Kidney capillary endothelial cell (primary cell): ENCODE measurements around the gene REPIN1.

Experiments used
- DNase-seq: peaks from one replicate; pipeline ENCODE4 v3.0.0-alpha.2; 2018; ENCODE audit warnings: low spot score

REPIN1 gene

GRCh38 chr7:150360363-150361058 lies 8.1 kb upstream of the REPIN1 start:
- no peak for DNase-seq

DNA sequence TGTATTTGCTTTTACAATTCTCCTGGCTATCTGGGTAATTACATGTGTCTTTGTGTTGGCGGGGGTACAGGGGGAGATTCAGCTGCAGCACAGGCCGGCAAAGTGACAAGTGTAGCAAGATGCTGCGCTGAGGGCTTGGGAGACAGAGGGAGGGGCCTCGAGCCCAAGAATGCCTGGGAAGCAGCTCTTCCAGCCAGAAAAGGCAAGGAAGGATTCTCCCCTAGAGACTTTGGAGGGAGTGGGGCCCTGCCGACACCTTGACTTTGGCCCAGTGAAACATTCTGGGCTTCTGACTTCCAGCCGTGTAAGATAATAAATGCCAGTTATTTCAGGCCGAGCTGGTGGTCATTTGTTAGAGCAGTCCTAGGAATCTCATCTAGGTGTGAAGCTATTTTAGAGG lies 7.2 kb upstream of the REPIN1 start:
- DNase-seq: no peak

GRCh38 chr7:150361807-150362621 lies 6.6 kb upstream of the REPIN1 start:
- DNase-seq: no peak

DNA sequence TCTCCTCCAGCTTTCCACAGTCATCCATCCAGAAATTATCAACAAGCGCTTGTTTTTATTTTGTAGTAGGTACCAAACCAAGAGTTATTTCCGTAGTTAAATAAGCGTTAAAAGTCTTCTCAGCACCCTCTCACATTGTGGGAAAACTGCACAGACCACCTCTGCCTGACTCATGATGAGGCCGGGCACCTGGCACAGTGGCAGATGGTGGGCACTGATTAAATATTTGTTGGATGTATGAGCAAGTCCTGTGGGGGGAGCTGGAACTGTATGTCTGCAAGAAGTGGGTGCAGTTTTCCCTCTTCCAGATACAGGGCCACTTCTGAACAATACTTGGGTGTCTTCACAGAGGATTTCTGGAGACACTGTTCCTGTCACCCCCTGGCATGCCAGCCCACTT lies 5.3 kb upstream of the REPIN1 start:
- no peak for DNase-seq

DNA sequence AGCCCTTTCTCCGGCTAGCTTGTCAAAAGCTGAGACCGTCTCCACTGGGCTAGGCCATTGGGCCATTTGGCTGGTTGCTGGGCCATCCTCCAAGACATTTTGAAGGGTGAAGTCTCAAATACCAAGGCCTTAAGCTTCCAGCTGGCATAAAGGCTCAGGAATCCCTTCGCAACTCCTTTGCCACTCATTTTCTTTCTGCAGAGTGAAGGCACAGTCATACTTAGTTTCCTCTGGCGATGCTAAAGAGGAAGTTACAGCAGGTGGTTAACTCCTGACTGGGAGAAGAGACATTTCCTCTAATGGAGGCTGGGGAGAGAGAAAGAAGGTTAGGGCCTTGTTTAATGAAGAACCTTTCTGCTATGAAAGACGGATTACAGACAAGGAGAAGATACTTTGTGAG lies 4.8 kb upstream of the REPIN1 start:
- peak; percentile 39 for DNase-seq

DNA sequence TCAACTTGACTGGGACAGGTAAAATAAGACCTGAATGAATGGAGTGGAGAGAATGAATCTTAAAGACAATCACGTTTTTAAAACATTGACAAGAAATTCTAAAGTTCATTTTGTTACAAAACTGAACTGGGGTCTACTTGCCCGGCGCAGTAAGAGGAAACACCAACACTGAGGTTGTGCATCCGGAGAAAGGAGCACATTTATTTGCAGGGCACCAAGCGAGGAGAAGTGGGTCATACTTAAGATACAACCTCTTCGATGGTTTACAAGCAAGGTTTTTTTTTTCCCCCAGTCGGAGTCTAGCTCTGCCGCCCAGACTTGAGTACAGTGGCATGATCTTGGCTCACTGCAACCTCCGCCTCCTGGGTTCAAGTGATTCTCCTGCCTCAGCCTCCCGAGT lies 3.4 kb upstream of the REPIN1 start:
- DNase-seq: no peak

GRCh38 chr7:150365673-150366398 lies 2.8 kb upstream of the REPIN1 start:
- DNase-seq: no peak

DNA sequence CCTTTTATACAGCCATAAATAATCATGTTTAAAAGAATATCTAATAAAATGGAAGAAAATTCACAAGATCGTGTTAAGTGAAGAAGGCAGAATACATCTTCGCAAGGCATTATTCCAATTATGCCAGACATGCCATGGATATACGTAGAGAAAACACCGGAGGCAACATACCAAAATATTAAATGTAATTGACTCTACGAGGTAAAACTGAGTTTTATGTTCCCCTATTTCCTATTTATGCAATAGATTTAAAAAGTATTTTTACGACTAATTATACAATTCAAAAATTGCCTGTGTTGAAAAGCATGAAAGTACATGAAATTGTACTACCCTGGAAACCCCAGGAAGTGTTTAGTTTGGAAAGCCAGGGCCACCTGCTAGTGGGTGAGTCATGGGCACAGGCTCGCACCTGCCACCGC lies 936 bp upstream of the REPIN1 start:
- DNase-seq: no peak

- DNase-seq: peak; percentile 76
Observed at GRCh38 chr7:150368884-150369747, 494 bp downstream of the REPIN1 start.

- DNase-seq: peak; percentile 85
Observed at GRCh38 chr7:150369748-150370501, 1.3 kb downstream of the REPIN1 start.

- peak; percentile 47 for DNase-seq
Observed at GRCh38 chr7:150370612-150371071, 2.0 kb downstream of the REPIN1 start.

DNA sequence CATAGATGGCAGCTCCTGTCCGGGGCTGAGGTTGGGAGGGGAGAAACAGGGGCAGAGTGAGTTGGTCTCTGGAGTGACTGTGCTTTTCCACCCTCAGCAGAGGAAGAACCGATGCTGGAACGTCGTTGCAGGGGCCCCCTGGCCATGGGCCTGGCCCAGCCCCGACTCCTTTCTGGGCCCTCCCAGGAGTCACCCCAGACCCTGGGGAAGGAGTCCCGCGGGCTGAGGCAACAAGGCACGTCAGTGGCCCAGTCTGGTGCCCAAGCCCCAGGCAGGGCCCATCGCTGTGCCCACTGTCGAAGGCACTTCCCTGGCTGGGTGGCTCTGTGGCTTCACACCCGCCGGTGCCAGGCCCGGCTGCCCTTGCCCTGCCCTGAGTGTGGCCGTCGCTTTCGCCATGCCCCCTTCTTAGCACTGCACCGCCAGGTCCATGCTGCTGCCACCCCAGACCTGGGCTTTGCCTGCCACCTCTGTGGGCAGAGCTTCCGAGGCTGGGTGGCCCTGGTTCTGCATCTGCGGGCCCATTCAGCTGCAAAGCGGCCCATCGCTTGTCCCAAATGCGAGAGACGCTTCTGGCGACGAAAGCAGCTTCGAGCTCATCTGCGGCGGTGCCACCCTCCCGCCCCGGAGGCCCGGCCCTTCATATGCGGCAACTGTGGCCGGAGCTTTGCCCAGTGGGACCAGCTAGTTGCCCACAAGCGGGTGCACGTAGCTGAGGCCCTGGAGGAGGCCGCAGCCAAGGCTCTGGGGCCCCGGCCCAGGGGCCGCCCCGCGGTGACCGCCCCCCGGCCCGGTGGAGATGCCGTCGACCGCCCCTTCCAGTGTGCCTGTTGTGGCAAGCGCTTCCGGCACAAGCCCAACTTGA lies 2.7 kb downstream of the REPIN1 start:
- DNase-seq: no peak

GRCh38 chr7:150371996-150372270 lies 3.3 kb downstream of the REPIN1 start:
- DNase-seq: no peak

GRCh38 chr7:150372271-150373048 lies 3.8 kb downstream of the REPIN1 start:
- no peak for DNase-seq

- no peak for DNase-seq
Observed at GRCh38 chr7:150373049-150373801, 4.6 kb downstream of the REPIN1 start.

GRCh38 chr7:150374026-150374425 lies 5.4 kb downstream of the REPIN1 start:
- no peak for DNase-seq

- no peak for DNase-seq
Observed at GRCh38 chr7:150374472-150374871, 5.8 kb downstream of the REPIN1 start.

GRCh38 chr7:150375662-150376521 lies 7.3 kb downstream of the REPIN1 start:
- no peak for DNase-seq
